Prostate gland (tissue), 2 donors: ENCODE results near the gene RTTN. TPM values are rescaled to one million over a fixed set of nuclear protein-coding genes. Genes with fewer than 3 reads are reported as not detected.

ENCODE experiments used
- DNase-seq: peaks from one replicate; pipeline ENCODE4 v3.0.0-alpha.2; 2019; ENCODE audit warnings: low spot score
- H3K27ac ChIP-seq, 2 donors: fragments of 200-600 bp; sonication (generic); 2 replicates each; pipeline ENCODE4 v1.5.1; 2017 to 2019
- H3K27me3 ChIP-seq: fragments of 200-600 bp; sonication (generic); replicated peaks from 2 replicates; pipeline ENCODE4 v1.5.1; 2019; ENCODE audit not compliant: insufficient read depth
- H3K36me3 ChIP-seq, 2 donors: fragments of 200-600 bp; sonication (generic); 1 replicate in 1 of 2; 2 replicates in 1 of 2; pipeline versions ENCODE4 v1.5.1 to v1.8.1; 2017 to 2019
- H3K4me1 ChIP-seq: fragments of 200-600 bp; sonication (generic); replicated peaks from 2 replicates; pipeline ENCODE4 v1.5.1; 2019
- H3K4me3 ChIP-seq, 2 donors: fragments of 200-600 bp; sonication (generic); 2 replicates each; pipeline ENCODE4 v1.5.1; 2017 to 2019
- H3K9me3 ChIP-seq: fragments of 200-600 bp; sonication (generic); 2 replicates; pipeline ENCODE4 v1.5.1; 2017
- CTCF ChIP-seq, 4 experiments: fragments of 200-600 bp in 2 of 4; fragments of 450-650 bp in 2 of 4; sonication (generic) in 2 of 4; IDR thresholded peaks; 1 replicate in 3 of 4; 2 replicates in 1 of 4; pipeline ENCODE4 v1.5.1; 2016 to 2019; ENCODE audit warnings: antibody characterized with exemption in 4 of 4, mild to moderate bottlenecking in 2 of 4, moderate library complexity in 2 of 4
- POLR2A ChIP-seq: fragments of 450-650 bp; IDR thresholded peaks from one replicate; pipeline ENCODE4 v1.6.1; 2016; ENCODE audit warnings: antibody characterized with exemption, mild to moderate bottlenecking
- POLR2AphosphoS5 ChIP-seq: sonication (generic); formaldehyde crosslinking; IDR thresholded peaks from one replicate; pipeline ENCODE4 v1.6.1; 2017; ENCODE audit warnings: antibody characterized with exemption
- WGBS: methylation state at CpG from one replicate; pipeline ENCODE4 v1.1.5; 2018; 5-methylcytosine and 5-hydroxymethylcytosine counted together
- intact Hi-C: fragments of 100-400 bp; cut with DNase I; formaldehyde crosslinking; loops from one replicate; pipeline ENCODE4 v1.14.2; 2022
- total RNA-seq, 2 donors: library from RNA; depleted of rRNA; stranded (reverse); fragments of >200 nt; gene quantifications; one replicate each; pipeline ENCODE4 v1.1.0, GENCODE V29; 2016

The RTTN gene
- total RNA-seq, 2 donors from 2014 or later = 8.4 to 21.5 TPM

GRCh38 chr18:69987870-69988269, 217.6 kb downstream of the RTTN start:
- no peaks in the 10 kb centered on the region for H3K9me3 ChIP-seq
- no peak overlapping the region for H3K4me3 ChIP-seq
- no peaks in the 10 kb centered on the region for H3K4me1 ChIP-seq
- WGBS = 90% methylated on average over 1 of the region's 1 CpG
- intact Hi-C loops = no loop called here
- TF ChIP-seq POLR2A = no peak
- no peak for TF ChIP-seq POLR2AphosphoS5
- TF ChIP-seq CTCF (IDR thresholded peaks at IDR 0.05) = no peak
- no peak overlapping the region for H3K27ac ChIP-seq
- no peak for DNase-seq
- H3K27me3 ChIP-seq = no peaks in the 10 kb centered on the region
- no peaks in the 10 kb centered on the region for H3K36me3 ChIP-seq

- TF ChIP-seq CTCF (IDR thresholded peaks at IDR 0.05) (no peak), POLR2AphosphoS5 (no peak), POLR2A (no peak)
- Histone ChIP-seq H3K9me3 (no peaks in the 10 kb centered on the region), H3K4me1 (no peaks in the 10 kb centered on the region), H3K27me3 (no peaks in the 10 kb centered on the region), H3K4me3 (no peak overlapping the region), H3K27ac (no peak overlapping the region), H3K36me3 (no peaks in the 10 kb centered on the region)
- no peak for DNase-seq
- intact Hi-C loops = no loop called here
- WGBS = 99% methylated on average over 4 of the region's 4 CpGs
Measured at GRCh38 chr18:69985239-69985638, 220.2 kb downstream of the RTTN start.

GRCh38 chr18:69982417-69982816, 223.1 kb downstream of the RTTN start:
- Histone ChIP-seq H3K27ac (no peak overlapping the region), H3K9me3 (no peaks in the 10 kb centered on the region), H3K4me3 (no peak overlapping the region), H3K4me1 (no peaks in the 10 kb centered on the region), H3K27me3 (no peaks in the 10 kb centered on the region), H3K36me3 (no peaks in the 10 kb centered on the region)
- WGBS = 97% methylated on average over 4 of the region's 4 CpGs
- no peak for DNase-seq
- intact Hi-C loops = no loop called here
- TF ChIP-seq POLR2AphosphoS5 (no peak), POLR2A (no peak), CTCF (IDR thresholded peaks at IDR 0.05) (no peak)

GRCh38 chr18:69981948-69982347, 223.5 kb downstream of the RTTN start:
- 84% methylated on average over 2 of the region's 2 CpGs for WGBS
- Histone ChIP-seq H3K27ac (no peak overlapping the region), H3K36me3 (no peaks in the 10 kb centered on the region), H3K4me1 (no peaks in the 10 kb centered on the region), H3K27me3 (no peaks in the 10 kb centered on the region), H3K9me3 (no peaks in the 10 kb centered on the region), H3K4me3 (no peak overlapping the region)
- DNase-seq = no peak
- intact Hi-C loops = no loop called here
- TF ChIP-seq CTCF (IDR thresholded peaks at IDR 0.05) (no peak), POLR2AphosphoS5 (no peak), POLR2A (no peak)

- intact Hi-C loops = no loop called here
- H3K4me1 ChIP-seq = no peaks in the 10 kb centered on the region
- 49% methylated on average over 3 of the region's 3 CpGs for WGBS
- H3K9me3 ChIP-seq = no peaks in the 10 kb centered on the region
- no peaks in the 10 kb centered on the region for H3K36me3 ChIP-seq
- no peak for TF ChIP-seq POLR2A
- no peak for TF ChIP-seq POLR2AphosphoS5
- TF ChIP-seq CTCF (IDR thresholded peaks at IDR 0.05) = no peak
- no peak for DNase-seq
- H3K27ac ChIP-seq = no peak overlapping the region
- no peaks in the 10 kb centered on the region for H3K27me3 ChIP-seq
- no peak overlapping the region for H3K4me3 ChIP-seq
Measured at GRCh38 chr18:69980982-69981804, 224.3 kb downstream of the RTTN start.
